Smooth muscle cell (in vitro differentiated cells): ENCODE data around the gene THBS4. TPM values are rescaled to one million over a fixed set of nuclear protein-coding genes. Genes with fewer than 3 reads are reported as not detected.

Source experiments
- DNase-seq: peaks from one replicate; lab custom pipeline; 2025; ENCODE audit not compliant: unreplicated experiment; lab: John Stamatoyannopoulos, UW
- H2AFZ ChIP-seq: fragments of 200-600 bp; sonication (generic); 2 replicates; pipeline ENCODE4 v1.6.0; 2016; ENCODE audit warnings: antibody characterized with exemption, low read depth, mild to moderate bottlenecking
- H3F3A ChIP-seq: fragments of 200-600 bp; sonication (generic); 2 replicates; pipeline ENCODE4 v1.6.0; 2017; ENCODE audit warnings: antibody characterized with exemption, low read depth
- H3K27ac ChIP-seq: fragments of 200-600 bp; sonication (generic); 2 replicates; pipeline ENCODE4 v1.5.1; 2016; ENCODE audit warnings: low read depth, mild to moderate bottlenecking
- H3K27me3 ChIP-seq: fragments of 200-600 bp; sonication (generic); 2 replicates; pipeline ENCODE4 v1.6.1; 2016; ENCODE audit warnings: low read depth, mild to moderate bottlenecking
- H3K36me3 ChIP-seq: fragments of 200-600 bp; sonication (generic); 2 replicates; pipeline ENCODE4 v1.5.1; 2016; ENCODE audit warnings: low read depth
- H3K4me1 ChIP-seq: fragments of 200-600 bp; sonication (generic); 2 replicates; pipeline ENCODE4 v1.5.1; 2016; ENCODE audit warnings: low read depth
- H3K4me2 ChIP-seq: fragments of 200-600 bp; sonication (generic); 2 replicates; pipeline ENCODE4 v1.6.0; 2016; ENCODE audit warnings: mild to moderate bottlenecking
- H3K4me3 ChIP-seq: fragments of 200-600 bp; sonication (generic); 2 replicates; pipeline ENCODE4 v1.5.1; 2016; ENCODE audit warnings: mild to moderate bottlenecking
- H3K79me2 ChIP-seq: fragments of 200-600 bp; sonication (generic); 2 replicates; pipeline ENCODE4 v1.6.0; 2016; ENCODE audit warnings: low read depth, mild to moderate bottlenecking
- H3K9ac ChIP-seq: fragments of 200-600 bp; sonication (generic); 2 replicates; pipeline ENCODE4 v1.6.0; 2016; ENCODE audit warnings: low read depth
- H3K9me3 ChIP-seq: fragments of 200-600 bp; sonication (generic); replicated peaks from 2 replicates; pipeline ENCODE4 v1.5.1; 2016; ENCODE audit warnings: low read depth
- H4K20me1 ChIP-seq: fragments of 200-600 bp; sonication (generic); 2 replicates; pipeline ENCODE4 v1.6.0; 2016; ENCODE audit warnings: low read depth
- CTCF ChIP-seq: fragments of 200-600 bp; sonication (generic); IDR thresholded peaks from 2 replicates; pipeline ENCODE4 v1.5.1; 2017; ENCODE audit warnings: borderline replicate concordance, mild to moderate bottlenecking, antibody characterized with exemption; ENCODE audit not compliant: insufficient read depth, poor library complexity, severe bottlenecking
- WGBS: methylation state at CpG from one replicate; pipeline ENCODE4 v1.1.7; 2016; ENCODE audit warnings: low lambda C conversion rate; 5-methylcytosine and 5-hydroxymethylcytosine counted together
- polyA plus RNA-seq: library from polyadenylated mRNA; unstranded; fragments of >200 nt; fragmentation: Nextera tagmentation; extraction: Ambion mirVana; gene quantifications from 2 replicates; pipeline ENCODE4 v1.2.1, GENCODE V29; 2016
- total RNA-seq: library from RNA; depleted of rRNA; stranded (reverse); fragments of >200 nt; gene quantifications from 2 replicates; pipeline ENCODE4 v1.2.3, GENCODE V29; 2014

The THBS4 gene
- total and polyA plus RNA-seq, 2 experiments from 2014 or later, result 0.61 to 2.9 TPM

GRCh38 chr5:80122579-80122978 lies 87.4 kb downstream of the THBS4 start:
- Histone ChIP-seq H3K9ac (no peak overlapping the region), H3K4me1 (peaks cover 7% of the 10 kb centered on the region), H3K4me3 (no peak overlapping the region), H3K27me3 (no peaks in the 10 kb centered on the region), H3K4me2 (no peak overlapping the region), H3K27ac (no peak overlapping the region), H3K36me3 (no peaks in the 10 kb centered on the region), H4K20me1 (no peaks in the 10 kb centered on the region), H2AFZ (no peak overlapping the region), H3K79me2 (no peaks in the 10 kb centered on the region), H3K9me3 (no peaks in the 10 kb centered on the region), H3F3A (peaks cover 6% of the 10 kb centered on the region)
- TF ChIP-seq CTCF, result no peak
- DNase-seq, result no peak
- WGBS, result 91% methylated on average over 2 of the region's 2 CpGs

- no peaks in the 10 kb centered on the region for H3K36me3 ChIP-seq
- TF ChIP-seq CTCF, result no peak
- no peak overlapping the region for H3K4me2 ChIP-seq
- H3F3A ChIP-seq, result peaks cover 6% of the 10 kb centered on the region
- no peak overlapping the region for H3K4me3 ChIP-seq
- 87% methylated on average over 9 of the region's 9 CpGs for WGBS
- H4K20me1 ChIP-seq, result no peaks in the 10 kb centered on the region
- H3K27ac ChIP-seq, result no peak overlapping the region
- H2AFZ ChIP-seq, result no peak overlapping the region
- H3K9me3 ChIP-seq, result no peaks in the 10 kb centered on the region
- no peaks in the 10 kb centered on the region for H3K79me2 ChIP-seq
- no peaks in the 10 kb centered on the region for H3K27me3 ChIP-seq
- H3K4me1 ChIP-seq, result peaks cover 22% of the 10 kb centered on the region
- H3K9ac ChIP-seq, result no peak overlapping the region
- DNase-seq, result no peak
Observed at GRCh38 chr5:80124121-80124918, 89.2 kb downstream of the THBS4 start.

- Histone ChIP-seq H4K20me1 (no peaks in the 10 kb centered on the region), H3K79me2 (no peaks in the 10 kb centered on the region), H3K9ac (no peak overlapping the region), H3K36me3 (no peaks in the 10 kb centered on the region), H3K4me3 (no peak overlapping the region), H3K4me2 (no peak overlapping the region), H2AFZ (no peak overlapping the region), H3F3A (peaks cover 6% of the 10 kb centered on the region), H3K27me3 (no peaks in the 10 kb centered on the region), H3K27ac (peak overlapping the region; percentile 88), H3K4me1 (peaks cover 22% of the 10 kb centered on the region), H3K9me3 (no peaks in the 10 kb centered on the region)
- no peak for TF ChIP-seq CTCF
- 91% methylated on average over 11 of the region's 11 CpGs for WGBS
- DNase-seq, result no peak
Observed at GRCh38 chr5:80125022-80125961, 90.1 kb downstream of the THBS4 start.
